Kidney epithelial cell (primary cell): ENCODE results near the gene ADK. TPM values are rescaled to one million over a fixed set of nuclear protein-coding genes. Genes with fewer than 3 reads are reported as not detected.

ENCODE experiments used
- DNase-seq: peaks from one replicate; pipeline ENCODE4 v3.0.0-alpha.2; 2010; ENCODE audit warnings: low read depth
- H3K27me3 ChIP-seq: 2 replicates; pipeline ENCODE4 v1.6.0; 2011; ENCODE audit warnings: low read length; ENCODE audit not compliant: control insufficient read depth, insufficient read depth
- H3K36me3 ChIP-seq: 2 replicates; pipeline ENCODE4 v1.5.1; 2011; ENCODE audit warnings: low read length; ENCODE audit not compliant: control insufficient read depth, insufficient read depth
- H3K4me3 ChIP-seq: 2 replicates; pipeline ENCODE4 v1.5.1; 2011; ENCODE audit warnings: low read depth, mild to moderate bottlenecking, control low read depth, low read length
- total RNA-seq: library from RNA; depleted of rRNA; stranded (reverse); fragments of >200 nt; gene quantifications from 2 replicates; pipeline ENCODE4 v1.2.3, GENCODE V29; 2015
- TF ChIP-seq, protein P1 (sequence below): IDR thresholded peaks from 2 replicates; pipeline ENCODE4 v1.5.1; 2011; ENCODE audit warnings: mild to moderate bottlenecking, moderate library complexity, low read length, control low read depth, inconsistent platforms; ENCODE audit not compliant: insufficient read depth, poor library complexity, severe bottlenecking

ADK gene
- total RNA-seq, 1 donor from 2014 or later = 43.6 TPM

DNA sequence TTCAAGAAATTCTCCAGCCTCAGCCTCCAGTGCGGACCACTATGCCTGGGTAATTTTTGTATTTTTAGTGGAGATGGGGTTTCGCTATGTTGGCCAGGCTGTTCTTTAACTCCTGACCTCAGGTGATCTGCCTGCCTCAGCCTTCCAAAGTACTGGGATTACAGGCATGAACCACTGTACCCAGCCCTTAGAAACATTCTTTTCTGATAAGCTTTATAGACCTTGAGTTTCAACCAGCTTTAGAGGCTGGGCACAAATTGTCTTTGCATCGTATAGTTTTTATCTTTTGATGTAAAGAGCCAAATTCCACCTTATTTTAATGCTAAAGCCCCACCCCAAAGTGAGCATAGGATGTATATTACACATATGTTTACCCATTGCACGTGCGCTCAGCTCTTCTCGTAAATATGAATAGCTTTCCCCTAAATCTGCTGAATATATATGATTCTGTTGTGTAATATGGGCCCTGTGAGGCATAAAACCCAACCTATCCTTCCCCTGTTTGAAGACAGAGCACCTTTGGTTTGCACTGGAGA lies 124.8 kb downstream of the ADK start:
- no peaks in the 10 kb centered on the region for H3K27me3 ChIP-seq
- no peak overlapping the region for H3K4me3 ChIP-seq
- no peaks in the 10 kb centered on the region for H3K36me3 ChIP-seq
- no peak for DNase-seq
- TF ChIP-seq, protein P1, sequence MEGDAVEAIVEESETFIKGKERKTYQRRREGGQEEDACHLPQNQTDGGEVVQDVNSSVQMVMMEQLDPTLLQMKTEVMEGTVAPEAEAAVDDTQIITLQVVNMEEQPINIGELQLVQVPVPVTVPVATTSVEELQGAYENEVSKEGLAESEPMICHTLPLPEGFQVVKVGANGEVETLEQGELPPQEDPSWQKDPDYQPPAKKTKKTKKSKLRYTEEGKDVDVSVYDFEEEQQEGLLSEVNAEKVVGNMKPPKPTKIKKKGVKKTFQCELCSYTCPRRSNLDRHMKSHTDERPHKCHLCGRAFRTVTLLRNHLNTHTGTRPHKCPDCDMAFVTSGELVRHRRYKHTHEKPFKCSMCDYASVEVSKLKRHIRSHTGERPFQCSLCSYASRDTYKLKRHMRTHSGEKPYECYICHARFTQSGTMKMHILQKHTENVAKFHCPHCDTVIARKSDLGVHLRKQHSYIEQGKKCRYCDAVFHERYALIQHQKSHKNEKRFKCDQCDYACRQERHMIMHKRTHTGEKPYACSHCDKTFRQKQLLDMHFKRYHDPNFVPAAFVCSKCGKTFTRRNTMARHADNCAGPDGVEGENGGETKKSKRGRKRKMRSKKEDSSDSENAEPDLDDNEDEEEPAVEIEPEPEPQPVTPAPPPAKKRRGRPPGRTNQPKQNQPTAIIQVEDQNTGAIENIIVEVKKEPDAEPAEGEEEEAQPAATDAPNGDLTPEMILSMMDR = no peak

DNA sequence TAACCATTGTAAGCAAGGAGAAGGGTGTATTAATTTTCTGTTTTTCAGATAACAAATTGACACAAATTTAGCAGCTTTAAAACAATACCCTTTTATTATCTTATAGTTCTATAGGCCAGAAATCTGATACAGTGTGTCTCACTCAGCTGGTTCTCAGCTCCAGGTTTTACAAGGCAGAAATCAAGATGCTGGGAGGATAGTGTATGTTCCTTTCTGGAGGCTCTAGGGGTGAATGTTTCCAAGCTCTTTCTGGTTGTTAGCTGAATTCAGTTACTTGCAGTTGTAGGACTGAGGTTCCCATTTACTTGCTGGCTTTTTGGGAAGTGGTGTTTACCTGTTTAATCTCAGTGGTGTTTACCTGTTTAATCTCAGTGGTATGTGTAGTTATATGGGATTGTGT lies 125.4 kb downstream of the ADK start:
- Histone ChIP-seq H3K36me3 (no peaks in the 10 kb centered on the region), H3K27me3 (no peaks in the 10 kb centered on the region), H3K4me3 (no peak overlapping the region)
- TF ChIP-seq, protein P1 = no peak
- no peak for DNase-seq

DNA sequence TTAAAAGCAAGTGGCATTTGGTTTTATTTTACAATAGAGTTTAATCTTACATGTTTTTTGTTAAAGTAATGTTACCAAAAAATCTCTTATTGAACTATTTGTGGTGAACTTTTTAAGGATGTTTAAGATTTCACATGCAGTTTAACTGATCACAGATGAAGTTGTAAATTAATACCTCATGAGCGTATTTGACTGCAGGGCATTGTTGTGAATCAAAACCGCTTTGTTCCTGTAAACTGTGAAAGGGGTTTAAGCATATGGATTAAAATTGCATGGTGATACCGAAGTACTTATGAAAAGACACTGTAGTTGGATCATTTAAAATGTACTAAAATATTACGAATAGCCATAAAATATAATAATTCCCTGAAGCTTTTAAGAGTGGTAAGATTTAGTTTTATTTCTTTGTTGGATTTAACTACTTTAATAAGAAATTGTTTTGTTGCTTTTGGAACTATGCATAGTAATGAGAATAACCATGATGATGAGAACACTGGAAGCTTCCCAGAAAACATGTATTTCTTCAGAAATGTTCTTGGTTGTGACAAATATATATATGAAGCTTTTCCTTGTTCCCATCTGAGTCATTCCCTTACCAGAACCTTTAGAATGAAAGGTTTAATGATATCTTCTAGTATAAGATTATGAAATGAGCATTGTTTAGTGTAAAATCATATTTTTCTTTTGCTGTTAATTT lies 131.3 kb downstream of the ADK start:
- no peak for DNase-seq
- no peaks in the 10 kb centered on the region for H3K36me3 ChIP-seq
- TF ChIP-seq, protein P1 = no peak
- H3K4me3 ChIP-seq = no peak overlapping the region
- no peaks in the 10 kb centered on the region for H3K27me3 ChIP-seq

DNA sequence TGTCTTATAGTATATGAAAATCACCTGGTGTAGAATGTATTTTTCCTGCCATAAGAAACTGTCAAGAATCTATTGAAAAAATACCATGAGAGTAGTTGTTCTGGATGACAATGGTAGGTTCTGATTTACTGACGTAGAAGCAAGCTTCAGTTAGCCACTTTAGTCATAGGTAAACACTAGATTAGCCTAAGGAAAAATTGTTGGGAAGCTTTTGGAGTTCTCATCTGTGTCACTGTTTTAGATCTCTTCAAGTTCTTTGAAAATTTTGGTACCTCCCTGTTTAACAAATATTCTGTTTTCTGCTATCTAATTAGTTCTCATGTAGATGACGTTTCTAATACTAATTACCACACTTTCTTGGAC lies 131.8 kb downstream of the ADK start:
- Histone ChIP-seq H3K36me3 (no peaks in the 10 kb centered on the region), H3K27me3 (no peaks in the 10 kb centered on the region), H3K4me3 (no peak overlapping the region)
- TF ChIP-seq, protein P1 = no peak
- no peak for DNase-seq

DNA sequence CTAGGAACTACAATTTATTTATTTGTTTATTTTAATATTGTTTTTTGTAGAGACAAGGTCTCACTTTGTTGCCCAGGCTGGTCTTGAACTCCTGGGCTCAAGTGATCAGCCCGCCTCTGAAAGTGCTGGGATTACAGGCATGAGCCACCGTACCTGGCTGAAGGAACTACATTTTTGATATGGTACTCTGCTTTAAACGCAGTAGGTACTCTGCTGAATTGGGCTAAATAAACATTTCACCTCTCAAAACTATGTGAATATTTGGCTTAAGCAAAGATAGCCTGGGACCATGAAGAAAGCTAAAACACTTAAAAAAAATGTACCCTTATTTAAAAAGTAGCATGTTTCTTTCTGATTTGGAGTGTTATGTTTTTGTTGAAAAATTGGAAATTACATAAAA lies 138.2 kb downstream of the ADK start:
- Histone ChIP-seq H3K36me3 (no peaks in the 10 kb centered on the region), H3K27me3 (no peaks in the 10 kb centered on the region), H3K4me3 (no peak overlapping the region)
- TF ChIP-seq, protein P1 = no peak
- no peak for DNase-seq

DNA sequence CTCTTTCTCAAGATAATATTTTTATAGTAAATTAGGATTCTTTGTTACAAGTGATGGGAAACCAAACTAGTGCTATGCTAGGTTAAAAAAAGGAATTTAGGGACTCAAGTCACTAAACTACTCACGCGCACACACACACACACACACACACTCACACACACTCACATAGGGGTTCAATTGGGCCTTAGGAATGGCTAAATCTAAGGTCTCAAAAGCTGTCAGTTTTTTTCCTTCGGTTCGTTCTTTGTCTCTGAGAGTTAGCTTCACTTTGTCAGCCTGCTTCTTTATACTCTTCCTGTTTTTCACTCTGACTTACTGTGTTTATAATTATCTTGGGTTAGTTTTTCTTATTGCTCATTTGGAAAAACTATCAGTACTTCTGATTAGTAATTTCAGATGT lies 138.9 kb downstream of the ADK start:
- Histone ChIP-seq H3K36me3 (no peaks in the 10 kb centered on the region), H3K4me3 (no peak overlapping the region), H3K27me3 (no peaks in the 10 kb centered on the region)
- TF ChIP-seq, protein P1 = no peak
- DNase-seq = no peak
